Kidney epithelial cell (primary cell): ENCODE measurements around the gene ZKSCAN3. TPM values are rescaled to one million over a fixed set of nuclear protein-coding genes. Genes with fewer than 3 reads are reported as not detected.

Experiments used
- DNase-seq: peaks from one replicate; pipeline ENCODE4 v3.0.0-alpha.2; 2010; ENCODE audit warnings: low read depth
- H3K27me3 ChIP-seq: 2 replicates; pipeline ENCODE4 v1.6.0; 2011; ENCODE audit warnings: low read length; ENCODE audit not compliant: control insufficient read depth, insufficient read depth
- H3K36me3 ChIP-seq: 2 replicates; pipeline ENCODE4 v1.5.1; 2011; ENCODE audit warnings: low read length; ENCODE audit not compliant: control insufficient read depth, insufficient read depth
- H3K4me3 ChIP-seq: 2 replicates; pipeline ENCODE4 v1.5.1; 2011; ENCODE audit warnings: low read depth, mild to moderate bottlenecking, control low read depth, low read length
- total RNA-seq: library from RNA; depleted of rRNA; stranded (reverse); fragments of >200 nt; gene quantifications from 2 replicates; pipeline ENCODE4 v1.2.3, GENCODE V29; 2015
- TF ChIP-seq, protein P1 (sequence below): IDR thresholded peaks from 2 replicates; pipeline ENCODE4 v1.5.1; 2011; ENCODE audit warnings: mild to moderate bottlenecking, moderate library complexity, low read length, control low read depth, inconsistent platforms; ENCODE audit not compliant: insufficient read depth, poor library complexity, severe bottlenecking

Gene ZKSCAN3
- total RNA-seq, 1 donor from 2014 or later, result 5.5 TPM

DNA sequence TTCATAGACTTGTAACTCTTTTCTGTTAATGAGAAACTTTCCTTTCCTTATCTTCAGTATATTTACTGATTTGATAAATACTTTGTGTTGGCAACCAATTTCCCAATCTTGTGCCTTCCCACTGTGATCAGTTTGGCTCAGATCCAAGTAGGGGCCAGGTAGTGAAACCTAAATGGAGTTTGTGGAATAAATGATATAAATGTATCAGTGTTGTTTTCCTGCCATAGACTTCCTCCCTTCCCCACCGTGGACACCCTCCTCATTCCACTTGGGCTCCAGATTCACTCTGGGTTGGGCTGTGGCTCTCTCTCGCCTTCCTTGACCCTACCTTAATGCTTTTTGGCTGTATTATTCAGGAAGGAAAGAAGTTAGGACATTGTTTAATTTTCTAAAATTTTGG is 1.3 kb downstream of the ZKSCAN3 start:
- no peak overlapping the region for H3K4me3 ChIP-seq
- TF ChIP-seq, protein P1, sequence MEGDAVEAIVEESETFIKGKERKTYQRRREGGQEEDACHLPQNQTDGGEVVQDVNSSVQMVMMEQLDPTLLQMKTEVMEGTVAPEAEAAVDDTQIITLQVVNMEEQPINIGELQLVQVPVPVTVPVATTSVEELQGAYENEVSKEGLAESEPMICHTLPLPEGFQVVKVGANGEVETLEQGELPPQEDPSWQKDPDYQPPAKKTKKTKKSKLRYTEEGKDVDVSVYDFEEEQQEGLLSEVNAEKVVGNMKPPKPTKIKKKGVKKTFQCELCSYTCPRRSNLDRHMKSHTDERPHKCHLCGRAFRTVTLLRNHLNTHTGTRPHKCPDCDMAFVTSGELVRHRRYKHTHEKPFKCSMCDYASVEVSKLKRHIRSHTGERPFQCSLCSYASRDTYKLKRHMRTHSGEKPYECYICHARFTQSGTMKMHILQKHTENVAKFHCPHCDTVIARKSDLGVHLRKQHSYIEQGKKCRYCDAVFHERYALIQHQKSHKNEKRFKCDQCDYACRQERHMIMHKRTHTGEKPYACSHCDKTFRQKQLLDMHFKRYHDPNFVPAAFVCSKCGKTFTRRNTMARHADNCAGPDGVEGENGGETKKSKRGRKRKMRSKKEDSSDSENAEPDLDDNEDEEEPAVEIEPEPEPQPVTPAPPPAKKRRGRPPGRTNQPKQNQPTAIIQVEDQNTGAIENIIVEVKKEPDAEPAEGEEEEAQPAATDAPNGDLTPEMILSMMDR, result no peak
- no peak for DNase-seq

GRCh38 chr6:28351493-28351925 is 1.8 kb downstream of the ZKSCAN3 start:
- TF ChIP-seq, protein P1, result no peak
- Histone ChIP-seq H3K4me3 (no peak overlapping the region), H3K36me3 (no peaks in the 10 kb centered on the region), H3K27me3 (peaks cover 3% of the 10 kb centered on the region)
- no peak for DNase-seq

More for the DNA sequence above, 1.3 kb downstream of the ZKSCAN3 start:
- Histone ChIP-seq H3K27me3 (peaks cover 3% of the 10 kb centered on the region), H3K36me3 (no peaks in the 10 kb centered on the region)

- TF ChIP-seq, protein P1, result no peak
- DNase-seq, result no peak
- H3K4me3 ChIP-seq, result no peak overlapping the region
- H3K36me3 ChIP-seq, result no peaks in the 10 kb centered on the region
- H3K27me3 ChIP-seq, result no peaks in the 10 kb centered on the region
Measured at GRCh38 chr6:28353356-28353755, 3.6 kb downstream of the ZKSCAN3 start.

GRCh38 chr6:28353981-28354676 is 4.4 kb downstream of the ZKSCAN3 start:
- Histone ChIP-seq H3K4me3 (no peak overlapping the region), H3K27me3 (no peaks in the 10 kb centered on the region), H3K36me3 (no peaks in the 10 kb centered on the region)
- TF ChIP-seq, protein P1, result no peak
- no peak for DNase-seq

DNA sequence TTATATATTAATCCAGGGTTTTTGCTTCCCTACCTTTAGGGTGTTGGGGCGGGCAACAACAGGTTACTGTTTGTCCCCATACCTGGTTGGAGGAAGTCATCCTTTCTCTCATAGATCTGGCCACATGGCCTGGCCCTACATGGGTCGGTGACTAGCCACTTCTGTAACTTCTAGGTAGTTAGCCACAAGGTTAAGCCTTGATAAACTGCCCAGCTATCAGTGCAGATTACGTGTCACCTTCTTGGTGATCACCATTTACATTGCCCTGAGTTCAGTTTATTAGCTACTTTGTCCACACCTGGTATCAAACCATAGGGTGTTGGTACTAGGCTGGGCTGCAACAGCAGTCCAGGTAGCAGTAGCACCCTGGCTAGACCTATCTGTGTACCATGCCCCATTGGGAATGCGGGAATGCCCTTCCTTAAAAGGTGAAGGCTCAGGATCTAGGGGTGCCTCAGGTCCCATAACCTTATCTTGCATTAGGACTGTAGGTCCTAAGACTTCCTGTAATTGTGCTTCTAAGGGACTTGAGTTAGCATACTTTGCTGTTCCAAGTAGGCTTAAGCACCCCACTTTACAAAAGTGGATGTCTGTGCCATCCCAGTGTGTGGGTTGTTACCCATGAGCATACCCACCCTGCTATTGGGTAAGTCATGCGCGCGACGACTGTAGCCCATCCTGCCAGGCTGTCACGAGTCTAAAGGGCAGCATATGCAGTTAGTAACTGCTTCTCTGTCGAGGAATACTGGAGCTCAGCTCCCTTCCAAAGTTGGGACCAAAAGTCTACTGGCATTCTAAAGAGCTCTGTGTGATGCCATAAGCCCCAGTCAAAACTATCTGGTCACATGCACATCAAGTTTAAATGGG is 5.2 kb downstream of the ZKSCAN3 start:
- Histone ChIP-seq H3K36me3 (no peaks in the 10 kb centered on the region), H3K27me3 (no peaks in the 10 kb centered on the region), H3K4me3 (no peak overlapping the region)
- no peak for DNase-seq
- TF ChIP-seq, protein P1, result no peak
